Activated CD8-positive, alpha-beta T cell treated with anti-CD3 and anti-CD28 coated beads for 36 hours (primary cell): ENCODE data around the gene PCDHGA5. TPM values are rescaled to one million over a fixed set of nuclear protein-coding genes. Genes with fewer than 3 reads are reported as not detected.

Experiments used
- ATAC-seq: fragments of 200-7000 bp; cut with Tn5 transposase; one replicate; pipeline ENCODE4 v1.10.0; 2021; ENCODE audit warnings: mild to moderate bottlenecking, moderate library complexity
- CTCF ChIA-PET: fragments of 350-600 bp; sonication (Branson Sonifier 250); formaldehyde crosslinking; loops from one replicate; lab custom pipeline; 2021; ENCODE audit warnings: antibody characterized with exemption; lab: Charles Lee
- POLR2A ChIA-PET: fragments of 350-600 bp; sonication (Branson Sonifier 250); formaldehyde crosslinking; loops from one replicate; lab custom pipeline; 2021; ENCODE audit warnings: antibody characterized with exemption; lab: Charles Lee
- DNase-seq: peaks from one replicate; pipeline ENCODE4 v3.0.0-alpha.2; 2020
- H3K27ac Mint-ChIP-seq: one replicate; pipeline ENCODE4 v1.8.0; 2021; ENCODE audit warnings: mild to moderate bottlenecking, mixed read lengths
- H3K27me3 Mint-ChIP-seq: one replicate; pipeline ENCODE4 v1.8.0; 2021; ENCODE audit warnings: mixed read lengths
- H3K36me3 Mint-ChIP-seq: one replicate; pipeline ENCODE4 v1.8.0; 2021; ENCODE audit warnings: low read depth, mixed read lengths
- H3K4me1 Mint-ChIP-seq: one replicate; pipeline ENCODE4 v1.8.0; 2021; ENCODE audit warnings: low read depth, mixed read lengths
- H3K4me3 Mint-ChIP-seq: one replicate; pipeline ENCODE4 v1.8.0; 2021; ENCODE audit warnings: mild to moderate bottlenecking, moderate library complexity, mixed read lengths
- H3K9me3 Mint-ChIP-seq: one replicate; pipeline ENCODE4 v1.8.0; 2021; ENCODE audit warnings: mixed read lengths
- CTCF ChIP-seq: fragments of 200-600 bp; IDR thresholded peaks from one replicate; pipeline ENCODE4 v1.8.0; 2022; ENCODE audit warnings: antibody characterized with exemption, mild to moderate bottlenecking
- intact Hi-C: fragments of 100-400 bp; cut with micrococcal nuclease; formaldehyde crosslinking; loops from one replicate; pipeline ENCODE4 v1.10.0; 2022
- total RNA-seq, 2 experiments: library from RNA; stranded (reverse); gene quantifications; one replicate each; pipeline ENCODE4 v1.2.3, GENCODE V29; 2021

PCDHGA5 gene
- total RNA-seq, 2 experiments from 2014 or later: not detected

DNA sequence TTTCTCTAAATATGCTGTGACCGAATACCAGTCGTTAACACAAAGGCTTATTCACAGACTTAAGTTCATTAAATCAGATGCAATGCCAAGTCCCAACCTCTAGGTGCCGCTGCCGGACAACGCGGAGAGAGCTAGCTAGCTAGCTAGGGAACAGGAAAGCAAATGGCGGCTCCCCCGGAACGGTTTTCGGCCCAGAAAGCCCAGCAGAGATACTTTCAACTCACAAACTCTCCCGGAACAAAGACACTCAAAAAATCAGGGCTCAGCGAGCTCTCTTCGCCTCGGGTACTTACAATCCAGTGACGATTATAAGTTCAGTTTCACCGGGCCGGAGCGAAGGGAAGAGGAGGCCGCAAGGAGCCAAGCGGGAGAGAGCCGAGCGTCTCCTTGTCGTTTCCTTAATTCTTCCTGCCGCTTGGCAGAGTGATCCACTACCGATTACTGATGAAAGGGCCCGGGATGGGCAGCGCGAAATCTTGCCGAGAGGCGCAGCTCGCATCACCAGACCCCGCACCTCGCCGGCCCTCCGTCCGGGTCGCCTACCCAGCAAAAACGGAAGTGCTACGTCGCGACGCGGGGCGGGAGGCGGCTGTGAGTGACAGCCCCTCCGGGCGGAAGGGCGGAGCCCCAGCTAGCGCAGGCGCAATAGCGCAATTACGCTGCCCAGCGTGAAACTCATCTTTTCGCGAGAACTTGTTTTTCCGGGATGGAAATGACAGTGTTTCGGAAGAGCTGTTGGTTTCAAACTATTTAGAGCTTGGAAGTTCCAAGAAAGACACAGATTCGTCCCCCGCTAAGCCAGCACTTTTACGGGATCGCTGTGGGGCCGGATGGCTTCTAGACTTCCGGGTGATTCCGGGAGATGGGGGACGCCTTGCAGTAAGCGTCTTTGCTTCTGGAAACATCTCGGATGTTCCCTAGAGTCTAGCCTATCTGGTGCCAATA, 43.5 kb upstream of the PCDHGA5 start, which contains the start of gene TAF7:
TSS of gene TAF7 (minus strand) at position 560 of the 945 bp plus-strand sequence. CDS start 740 bp downstream, outside the sequence.
- peak within 1 kb of the TSS; percentile 98 for H3K27ac Mint-ChIP-seq
- ChIA-PET CTCF (interaction anchor here (0.6 to 3.5 kb wide), 41 partner anchors 9 to 316 kb away, joined by 3 to 36 read pairs (median 4); partner anchors contain the start of genes HDAC3, PCDHB11, PCDHB12 and PCDHB14), POLR2A (interaction anchor here (0.6 to 2.0 kb wide), 12 partner anchors 9 to 1651 kb away, joined by 3 to 8 read pairs (median 4); no protein-coding TSS in a partner anchor)
- intact Hi-C loops: loop anchor here (10.0 kb wide), 2 partner anchors 194 to 244 kb away; no protein-coding TSS in a partner anchor
- H3K36me3 Mint-ChIP-seq: peaks cover 52% of the 10 kb centered on the region
- ATAC-seq: peak; percentile 93
- peak within 1 kb of the TSS; percentile 95 for H3K4me3 Mint-ChIP-seq
- H3K27me3 Mint-ChIP-seq: no peaks in the 10 kb centered on the region
- peaks cover 38% of the 10 kb centered on the region for H3K9me3 Mint-ChIP-seq
- DNase-seq: peak; percentile 93
- peaks cover 25% of the 10 kb centered on the region for H3K4me1 Mint-ChIP-seq
- peak; percentile 89 for TF ChIP-seq CTCF

DNA sequence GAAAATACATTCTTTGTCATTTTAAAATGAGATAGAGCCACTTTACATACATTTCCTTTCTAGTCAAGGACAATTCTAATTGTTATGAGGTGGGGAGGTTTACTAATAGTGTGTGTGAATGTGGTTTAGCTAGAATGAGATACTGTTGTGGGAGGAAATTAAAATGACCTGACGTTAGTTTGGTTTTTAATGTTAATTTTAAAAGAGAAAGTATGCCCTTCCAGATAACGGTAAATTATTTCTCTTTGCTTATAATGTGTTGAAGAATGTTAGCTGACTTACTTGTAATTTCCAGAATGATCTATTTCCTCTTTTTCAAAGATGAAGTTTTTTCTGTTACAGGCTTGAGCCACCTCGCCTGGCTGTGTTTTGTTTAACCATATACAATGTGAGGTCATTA, 41.7 kb upstream of the PCDHGA5 start:
- intact Hi-C loops: loop anchor here (10.0 kb wide), 2 partner anchors 193 to 243 kb away; no protein-coding TSS in a partner anchor
- Mint-ChIP-seq H3K9me3 (peaks cover 34% of the 10 kb centered on the region), H3K4me1 (peaks cover 26% of the 10 kb centered on the region), H3K27ac (no peak overlapping the region), H3K4me3 (no peak overlapping the region), H3K27me3 (peaks cover 3% of the 10 kb centered on the region), H3K36me3 (peaks cover 36% of the 10 kb centered on the region)
- TF ChIP-seq CTCF: no peak
- DNase-seq (no peak), ATAC-seq (no peak)
- ChIA-PET CTCF (interaction anchor here (0.7 to 1.4 kb wide), 3 partner anchors 75 to 486 kb away, joined by 3 read pairs; no protein-coding TSS in a partner anchor), POLR2A (no interaction called here)

DNA sequence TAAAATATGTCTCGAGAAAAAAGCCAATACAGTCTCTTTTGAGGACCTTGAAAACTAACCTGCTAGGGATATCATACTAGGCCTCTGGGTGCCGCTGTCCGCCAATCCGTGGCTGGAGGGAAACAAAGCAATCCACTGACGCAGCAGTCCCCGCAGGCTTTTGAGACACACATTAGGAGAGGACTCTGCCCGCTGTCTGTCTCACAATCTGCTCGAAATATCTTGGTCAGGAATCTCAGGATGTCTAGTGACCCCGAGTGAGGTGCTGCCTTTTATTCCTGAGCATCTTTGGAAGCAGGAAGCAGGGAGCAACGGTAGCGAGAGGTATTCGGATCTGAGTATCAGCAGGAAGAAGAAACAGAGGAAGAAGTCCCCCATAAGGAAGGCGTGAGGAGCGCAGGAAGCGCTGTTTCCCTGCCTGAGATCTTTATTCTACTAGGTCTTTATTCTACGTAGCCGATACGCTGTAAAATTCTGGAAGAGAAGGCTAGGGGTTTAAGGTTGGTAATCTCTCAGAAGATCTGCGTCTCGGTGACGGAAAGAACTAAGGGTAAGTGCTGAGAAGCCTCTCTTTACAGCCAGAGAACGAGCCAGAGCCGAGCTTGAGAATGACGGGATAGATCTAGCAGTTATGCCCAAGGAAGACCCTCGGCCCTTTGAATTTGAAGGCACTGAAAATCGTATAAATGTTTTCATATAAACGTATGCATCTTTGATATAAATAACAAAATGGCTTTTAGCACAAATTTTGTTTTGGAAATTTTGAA, 37.7 kb upstream of the PCDHGA5 start:
- peaks cover 24% of the 10 kb centered on the region for H3K27me3 Mint-ChIP-seq
- ATAC-seq: peak; percentile 96
- H3K27ac Mint-ChIP-seq: peak overlapping the region; percentile 81
- peak overlapping the region; percentile 79 for H3K4me3 Mint-ChIP-seq
- peaks cover 4% of the 10 kb centered on the region for H3K4me1 Mint-ChIP-seq
- ChIA-PET POLR2A (no interaction called here), CTCF (interaction anchor here (0.7 to 2.9 kb wide), 10 partner anchors 10 to 266 kb away, joined by 3 to 13 read pairs (median 4); partner anchors contain the start of genes PCDHGA2 and PCDHGB3)
- peaks cover 21% of the 10 kb centered on the region for H3K9me3 Mint-ChIP-seq
- peak; percentile 51 for TF ChIP-seq CTCF
- peak; percentile 84 for DNase-seq
- intact Hi-C loops: loop anchor here (10.0 kb wide), 2 partner anchors 189 to 239 kb away; no protein-coding TSS in a partner anchor
- peaks cover 2% of the 10 kb centered on the region for H3K36me3 Mint-ChIP-seq

DNA sequence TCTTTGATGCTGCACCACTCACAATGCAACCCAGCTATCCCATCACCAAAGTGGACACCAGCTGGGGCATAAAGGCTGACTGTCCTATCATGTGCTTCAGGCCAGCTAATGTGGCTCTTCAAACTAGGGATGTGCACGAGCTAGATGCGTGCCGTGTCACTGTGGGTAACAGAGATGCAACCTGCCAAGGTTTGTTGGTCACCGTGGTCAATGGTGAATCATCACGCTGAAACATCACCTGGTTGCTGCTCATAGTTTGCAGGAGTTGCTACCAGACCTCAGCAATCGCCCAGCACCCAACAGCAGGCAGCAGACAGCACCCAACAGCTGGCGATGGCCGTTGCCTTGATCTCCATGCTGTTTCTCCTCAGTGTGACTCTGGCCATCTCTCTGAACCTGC, 35.7 kb upstream of the PCDHGA5 start:
- H3K4me1 Mint-ChIP-seq: peaks cover 4% of the 10 kb centered on the region
- no peak overlapping the region for H3K27ac Mint-ChIP-seq
- H3K27me3 Mint-ChIP-seq: peaks cover 28% of the 10 kb centered on the region
- intact Hi-C loops: loop anchor here (10.0 kb wide), 2 partner anchors 187 to 237 kb away; no protein-coding TSS in a partner anchor
- ATAC-seq (no peak), DNase-seq (peak; percentile 23)
- peaks cover 18% of the 10 kb centered on the region for H3K9me3 Mint-ChIP-seq
- no peak for TF ChIP-seq CTCF
- ChIA-PET POLR2A (interaction anchor here (0.6 kb wide), 1 partner anchor 10 kb away, joined by 3 read pairs; no protein-coding TSS in a partner anchor), CTCF (interaction anchor here (0.9 to 3.5 kb wide), 9 partner anchors 8 to 236 kb away, joined by 3 to 36 read pairs (median 5); partner anchors contain the start of genes PCDHGA2, PCDHGA9, PCDHGB2 and PCDHGB3)
- no peak overlapping the region for H3K4me3 Mint-ChIP-seq
- H3K36me3 Mint-ChIP-seq: peaks cover 12% of the 10 kb centered on the region
